ENCODE measurements around the gene ZNF560. TPM values are rescaled to one million over a fixed set of nuclear protein-coding genes. Genes with fewer than 3 reads are reported as not detected.

ZNF560 gene
- total and polyA plus RNA-seq, 9 of the 15 experiments (the other 6 are each of a cell fraction or from before 2014, with no cell fraction given): 0.04 to 0.18 (median 0.05) TPM; not detected in 3

- 2% methylated on average over 13 of the region's 13 CpGs for WGBS (ENCODE audit: insufficient coverage, low coverage, missing lambda C conversion rate)
- BruUV-seq (replicated peaks): no TSS peak
- Histone ChIP-seq H3K36me3 (ENCODE audit: control insufficient read depth, insufficient read depth, low read length) (no peaks in the 10 kb centered on the region), H2AFZ (ENCODE audit: low read depth, low read length) (peak overlapping the region; percentile 31; the same call in 1 of the 2 replicates), H3K4me3 (no peak overlapping the region), H3K27me3 (ENCODE audit: control insufficient read depth in 2 of 2, insufficient read depth in 2 of 2, low read length in 2 of 2) (no peaks in the 10 kb centered on the region), H3K9me1 (ENCODE audit: control insufficient read depth, insufficient read depth, low read length) (no peaks in the 10 kb centered on the region), H4K20me1 (replicated peaks; ENCODE audit: control insufficient read depth, insufficient read depth, low read length) (no peaks in the 10 kb centered on the region), H3K9me3 (replicated peaks; ENCODE audit: control insufficient read depth, insufficient read depth, low read depth, low read length) (no peaks in the 10 kb centered on the region), H3K79me2 (ENCODE audit: control insufficient read depth, insufficient read depth, low read length) (no peaks in the 10 kb centered on the region), H3K4me1 (replicated peaks in 1 of 2; ENCODE audit: control insufficient read depth in 2 of 2, insufficient read depth in 2 of 2, low read length in 2 of 2) (no peaks in the 10 kb centered on the region), H3K4me2 (ENCODE audit: insufficient read depth, low read length) (no peak overlapping the region), H3K27ac (ENCODE audit: extremely low read depth, low read depth, low read length) (no peak overlapping the region), H3K9ac (ENCODE audit: insufficient read depth in 1 of 2, low read depth in 2 of 2, low read length in 2 of 2) (no peak overlapping the region)
- DNase-seq (ENCODE audit: extremely low read depth in 1 of 4, low spot score in 3 of 4) (no peak), FAIRE-seq (no peak), ATAC-seq (no peak)
- ChIA-PET CTCF (ENCODE audit: low intra/inter-chr PET ratio) (no interaction called here), POLR2A (interaction anchor here (1.2 kb wide), 1 partner anchor 21 kb away, joined by 4 read pairs; the partner anchor contains the start of gene ZNF266)
- intact Hi-C loops (cut with micrococcal nuclease) (no loop called here), in situ Hi-C loops (cut with MboI) (no loop called here)
- no peak for TF ChIP-seq ZNF395 (CRISPR knock-in tag; IDR thresholded peaks at IDR 0.05)
- TF ChIP-seq ZBTB12 (CRISPR knock-in tag; IDR thresholded peaks at IDR 0.05): no peak
- no peak for TF ChIP-seq SNRNP70 (optimal IDR thresholded peaks at IDR 0.05; ENCODE audit: low read depth, low read length)
- TF ChIP-seq PHB (CRISPR knock-in tag; IDR thresholded peaks at IDR 0.05): no peak
- no peak for TF ChIP-seq SMARCE1 (IDR thresholded peaks at IDR 0.05)
- TF ChIP-seq THRA (IDR thresholded peaks at IDR 0.05): no peak
- TF ChIP-seq HNRNPH1 (optimal IDR thresholded peaks at IDR 0.05; ENCODE audit: low read depth, low read length): no peak
Observed at GRCh38 chr19:9456018-9456689, 42.3 kb downstream of the ZNF560 start.

Measured in K562 (cell line).